Neural cell (in vitro differentiated cells): ENCODE results near the gene FZD7. TPM values are rescaled to one million over a fixed set of nuclear protein-coding genes. Genes with fewer than 3 reads are reported as not detected.

ENCODE experiments used
- H2AFZ ChIP-seq: fragments of 200-600, 300-800 bp; sonication (generic), shearing (Covaris generic); 2 replicates; pipeline ENCODE4 v1.6.0; 2014; ENCODE audit warnings: low read depth, mild to moderate bottlenecking, antibody characterized with exemption, low read length, moderate library complexity
- H3F3A ChIP-seq: fragments of 200-600 bp; shearing (Covaris generic); 2 replicates; pipeline ENCODE4 v1.6.1; 2016; ENCODE audit warnings: mild to moderate bottlenecking, moderate library complexity, mixed read lengths, antibody characterized with exemption, low read length; ENCODE audit not compliant: insufficient read depth, poor library complexity, severe bottlenecking
- H3K27ac ChIP-seq: fragments of 200-600, 300-800 bp; sonication (generic), shearing (Covaris generic); 2 replicates; pipeline ENCODE4 v1.5.1; 2014; ENCODE audit warnings: mild to moderate bottlenecking, low read length, moderate library complexity
- H3K27me3 ChIP-seq: fragments of 300-800, 200-600 bp; sonication (generic), shearing (Covaris generic); 2 replicates; pipeline ENCODE4 v1.6.0; 2014; ENCODE audit warnings: mild to moderate bottlenecking, low read depth, low read length, moderate library complexity; ENCODE audit not compliant: insufficient read depth
- H3K36me3 ChIP-seq: fragments of 300-800, 200-600 bp; sonication (generic), shearing (Covaris generic); 2 replicates; pipeline ENCODE4 v1.5.1; 2014; ENCODE audit warnings: mild to moderate bottlenecking, antibody characterized with exemption, low read length, moderate library complexity; ENCODE audit not compliant: insufficient read depth
- H3K4me2 ChIP-seq: fragments of 300-800, 200-600 bp; sonication (generic), shearing (Covaris generic); 2 replicates; pipeline ENCODE4 v1.6.0; 2014; ENCODE audit warnings: mild to moderate bottlenecking, low read length
- H3K4me3 ChIP-seq: fragments of 300-800, 200-600 bp; sonication (generic), shearing (Covaris generic); 2 replicates; pipeline ENCODE4 v1.5.1; 2014; ENCODE audit warnings: mild to moderate bottlenecking, low read length, moderate library complexity
- H3K79me2 ChIP-seq: fragments of 200-600 bp; shearing (Covaris generic); replicated peaks from 2 replicates; pipeline ENCODE4 v1.6.0; 2014; ENCODE audit warnings: mild to moderate bottlenecking, low read length, moderate library complexity; ENCODE audit not compliant: insufficient read depth
- H3K9ac ChIP-seq: fragments of 300-800, 200-600 bp; sonication (generic), shearing (Covaris generic); 2 replicates; pipeline ENCODE4 v1.6.1; 2016; ENCODE audit warnings: mild to moderate bottlenecking, low read length, mixed read lengths
- H3K9me2 ChIP-seq: fragments of 200-600 bp; shearing (Covaris generic); 2 replicates; pipeline ENCODE4 v1.6.1; 2016; ENCODE audit warnings: mild to moderate bottlenecking, low read length, mixed read lengths; ENCODE audit not compliant: insufficient read depth
- H3K9me3 ChIP-seq: fragments of 200-600, 300-800 bp; sonication (generic), shearing (Covaris generic); 2 replicates; pipeline ENCODE4 v1.6.1; 2016; ENCODE audit warnings: mild to moderate bottlenecking, mixed run types, low read length, moderate library complexity, mixed read lengths
- H4K20me1 ChIP-seq: fragments of 200-600 bp; shearing (Covaris generic); 2 replicates; pipeline ENCODE4 v1.6.1; 2016; ENCODE audit warnings: mild to moderate bottlenecking, mixed run types; ENCODE audit not compliant: insufficient read depth
- EP300 ChIP-seq: fragments of 450-650 bp; conservative IDR thresholded peaks from 2 replicates; pipeline ENCODE4 v1.6.1; 2014; ENCODE audit warnings: antibody characterized with exemption, mild to moderate bottlenecking, moderate library complexity; ENCODE audit not compliant: poor library complexity, severe bottlenecking
- EZH2 ChIP-seq: fragments of 200-600, 300-800 bp; shearing (Covaris generic), sonication (generic); IDR thresholded peaks from 2 replicates; pipeline ENCODE4 v1.6.1; 2014; ENCODE audit warnings: antibody characterized with exemption, low read length, borderline replicate concordance, mild to moderate bottlenecking; ENCODE audit not compliant: insufficient read depth, poor library complexity, severe bottlenecking
- MXI1 ChIP-seq: fragments of 450-650 bp; conservative IDR thresholded peaks from 2 replicates; pipeline ENCODE4 v1.6.1; 2014; ENCODE audit warnings: antibody characterized with exemption, mild to moderate bottlenecking; ENCODE audit not compliant: poor library complexity, severe bottlenecking
- POLR2AphosphoS5 ChIP-seq: IDR thresholded peaks from 2 replicates; pipeline ENCODE4 v1.6.1; 2012
- RAD21 ChIP-seq: fragments of 450-650 bp; conservative IDR thresholded peaks from 2 replicates; pipeline ENCODE4 v1.6.1; 2014; ENCODE audit warnings: antibody characterized with exemption, mild to moderate bottlenecking, moderate library complexity
- SMC3 ChIP-seq: fragments of 450-650 bp; conservative IDR thresholded peaks from 2 replicates; pipeline ENCODE4 v1.6.1; 2014; ENCODE audit warnings: antibody characterized with exemption, mild to moderate bottlenecking, moderate library complexity; ENCODE audit not compliant: poor library complexity
- TAF1 ChIP-seq: IDR thresholded peaks from 2 replicates; pipeline ENCODE4 v1.6.1; 2012; ENCODE audit warnings: low read depth
- polyA plus RNA-seq: library from polyadenylated mRNA; depleted of rRNA; stranded (reverse); fragments of >200 nt; gene quantifications from 2 replicates; pipeline ENCODE4 v1.2.3, GENCODE V29; 2014
- TF ChIP-seq, protein P1 (sequence below): fragments of 450-650 bp; IDR thresholded peaks from 2 replicates; pipeline ENCODE4 v1.5.1; 2014; ENCODE audit warnings: antibody characterized with exemption, mild to moderate bottlenecking, moderate library complexity; ENCODE audit not compliant: poor library complexity, severe bottlenecking
- TF ChIP-seq, protein P2 (sequence below): IDR thresholded peaks from 2 replicates; pipeline ENCODE4 v1.6.1; 2012; ENCODE audit warnings: borderline replicate concordance

Gene FZD7
- polyA plus RNA-seq, 1 donor from 2014 or later = 1.8 TPM

DNA sequence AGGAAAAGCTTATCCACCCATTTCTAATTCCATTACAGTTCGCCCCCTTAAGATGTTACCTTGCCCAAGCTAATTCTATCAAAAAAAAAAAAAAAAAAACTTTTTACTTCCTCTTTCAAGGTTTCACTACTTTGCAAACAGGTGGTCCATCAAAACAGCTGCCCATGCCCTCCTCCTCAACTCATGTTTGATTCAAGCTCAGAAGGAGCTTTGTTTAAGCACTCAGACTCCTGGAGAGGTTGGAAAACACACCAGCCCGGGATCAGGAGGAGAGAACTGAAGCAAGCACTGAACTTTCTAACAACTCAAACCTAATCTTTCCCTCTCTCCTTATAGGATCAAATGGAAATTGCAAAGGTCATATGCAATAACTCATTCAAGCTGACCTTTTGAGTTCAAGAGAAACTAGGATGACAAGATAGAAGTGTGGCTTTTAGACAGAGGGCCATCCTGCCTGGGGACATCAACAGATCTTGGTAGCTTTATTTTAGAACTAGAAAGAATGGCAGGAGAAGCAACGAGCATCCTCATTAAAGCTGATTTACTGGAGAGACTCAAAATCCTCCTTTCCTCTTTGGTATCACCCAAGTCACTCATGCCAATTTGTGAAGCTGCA, 28.3 kb upstream of the FZD7 start:
- H3K4me3 ChIP-seq = no peak overlapping the region
- no peaks in the 10 kb centered on the region for H3K36me3 ChIP-seq
- H3F3A ChIP-seq = no peaks in the 10 kb centered on the region
- no peaks in the 10 kb centered on the region for H3K27me3 ChIP-seq
- H3K9me2 ChIP-seq = no peaks in the 10 kb centered on the region
- H3K79me2 ChIP-seq = no peaks in the 10 kb centered on the region
- no peaks in the 10 kb centered on the region for H4K20me1 ChIP-seq
- H3K9me3 ChIP-seq = no peaks in the 10 kb centered on the region
- H2AFZ ChIP-seq = no peak overlapping the region
- no peak overlapping the region for H3K27ac ChIP-seq
- H3K4me2 ChIP-seq = no peak overlapping the region
- TF ChIP-seq SMC3 = no peak
- no peak for TF ChIP-seq RAD21
- no peak for TF ChIP-seq EP300
- TF ChIP-seq, protein P1, sequence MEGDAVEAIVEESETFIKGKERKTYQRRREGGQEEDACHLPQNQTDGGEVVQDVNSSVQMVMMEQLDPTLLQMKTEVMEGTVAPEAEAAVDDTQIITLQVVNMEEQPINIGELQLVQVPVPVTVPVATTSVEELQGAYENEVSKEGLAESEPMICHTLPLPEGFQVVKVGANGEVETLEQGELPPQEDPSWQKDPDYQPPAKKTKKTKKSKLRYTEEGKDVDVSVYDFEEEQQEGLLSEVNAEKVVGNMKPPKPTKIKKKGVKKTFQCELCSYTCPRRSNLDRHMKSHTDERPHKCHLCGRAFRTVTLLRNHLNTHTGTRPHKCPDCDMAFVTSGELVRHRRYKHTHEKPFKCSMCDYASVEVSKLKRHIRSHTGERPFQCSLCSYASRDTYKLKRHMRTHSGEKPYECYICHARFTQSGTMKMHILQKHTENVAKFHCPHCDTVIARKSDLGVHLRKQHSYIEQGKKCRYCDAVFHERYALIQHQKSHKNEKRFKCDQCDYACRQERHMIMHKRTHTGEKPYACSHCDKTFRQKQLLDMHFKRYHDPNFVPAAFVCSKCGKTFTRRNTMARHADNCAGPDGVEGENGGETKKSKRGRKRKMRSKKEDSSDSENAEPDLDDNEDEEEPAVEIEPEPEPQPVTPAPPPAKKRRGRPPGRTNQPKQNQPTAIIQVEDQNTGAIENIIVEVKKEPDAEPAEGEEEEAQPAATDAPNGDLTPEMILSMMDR = no peak
- TF ChIP-seq MXI1 = no peak
- no peak for TF ChIP-seq TAF1
- TF ChIP-seq POLR2AphosphoS5 = no peak
- TF ChIP-seq EZH2 = no peak
- TF ChIP-seq, protein P2, sequence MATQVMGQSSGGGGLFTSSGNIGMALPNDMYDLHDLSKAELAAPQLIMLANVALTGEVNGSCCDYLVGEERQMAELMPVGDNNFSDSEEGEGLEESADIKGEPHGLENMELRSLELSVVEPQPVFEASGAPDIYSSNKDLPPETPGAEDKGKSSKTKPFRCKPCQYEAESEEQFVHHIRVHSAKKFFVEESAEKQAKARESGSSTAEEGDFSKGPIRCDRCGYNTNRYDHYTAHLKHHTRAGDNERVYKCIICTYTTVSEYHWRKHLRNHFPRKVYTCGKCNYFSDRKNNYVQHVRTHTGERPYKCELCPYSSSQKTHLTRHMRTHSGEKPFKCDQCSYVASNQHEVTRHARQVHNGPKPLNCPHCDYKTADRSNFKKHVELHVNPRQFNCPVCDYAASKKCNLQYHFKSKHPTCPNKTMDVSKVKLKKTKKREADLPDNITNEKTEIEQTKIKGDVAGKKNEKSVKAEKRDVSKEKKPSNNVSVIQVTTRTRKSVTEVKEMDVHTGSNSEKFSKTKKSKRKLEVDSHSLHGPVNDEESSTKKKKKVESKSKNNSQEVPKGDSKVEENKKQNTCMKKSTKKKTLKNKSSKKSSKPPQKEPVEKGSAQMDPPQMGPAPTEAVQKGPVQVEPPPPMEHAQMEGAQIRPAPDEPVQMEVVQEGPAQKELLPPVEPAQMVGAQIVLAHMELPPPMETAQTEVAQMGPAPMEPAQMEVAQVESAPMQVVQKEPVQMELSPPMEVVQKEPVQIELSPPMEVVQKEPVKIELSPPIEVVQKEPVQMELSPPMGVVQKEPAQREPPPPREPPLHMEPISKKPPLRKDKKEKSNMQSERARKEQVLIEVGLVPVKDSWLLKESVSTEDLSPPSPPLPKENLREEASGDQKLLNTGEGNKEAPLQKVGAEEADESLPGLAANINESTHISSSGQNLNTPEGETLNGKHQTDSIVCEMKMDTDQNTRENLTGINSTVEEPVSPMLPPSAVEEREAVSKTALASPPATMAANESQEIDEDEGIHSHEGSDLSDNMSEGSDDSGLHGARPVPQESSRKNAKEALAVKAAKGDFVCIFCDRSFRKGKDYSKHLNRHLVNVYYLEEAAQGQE = no peak
- H3K9ac ChIP-seq = no peak overlapping the region

DNA sequence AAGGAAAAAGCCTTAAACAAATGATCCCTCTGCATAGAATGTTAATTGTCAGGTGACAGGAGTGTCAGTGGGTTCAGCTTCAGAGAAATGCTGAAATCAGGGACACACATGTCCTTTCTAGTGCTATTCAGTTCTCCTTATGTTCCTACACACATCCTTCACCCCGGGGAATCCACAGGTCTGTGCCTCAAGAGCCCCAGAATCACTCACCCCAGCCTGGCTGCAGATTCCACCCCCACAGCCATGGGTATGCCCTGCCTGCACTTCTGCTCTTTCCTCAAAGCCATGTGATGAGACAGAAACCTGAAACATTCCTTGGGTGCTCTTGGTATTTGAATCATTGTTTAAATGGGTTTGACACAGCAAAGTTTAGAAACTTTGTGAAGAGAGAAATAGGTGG, 27.4 kb upstream of the FZD7 start:
- Histone ChIP-seq H3K4me3 (no peak overlapping the region), H4K20me1 (no peaks in the 10 kb centered on the region), H3K27ac (no peak overlapping the region), H3K79me2 (no peaks in the 10 kb centered on the region), H3K9me2 (no peaks in the 10 kb centered on the region), H3F3A (no peaks in the 10 kb centered on the region), H3K27me3 (no peaks in the 10 kb centered on the region), H3K36me3 (no peaks in the 10 kb centered on the region), H3K4me2 (no peak overlapping the region), H2AFZ (no peak overlapping the region), H3K9ac (no peak overlapping the region), H3K9me3 (no peaks in the 10 kb centered on the region)
- no peak for TF ChIP-seq EZH2
- no peak for TF ChIP-seq EP300
- TF ChIP-seq, protein P2 = no peak
- TF ChIP-seq, protein P1 = no peak
- TF ChIP-seq POLR2AphosphoS5 = no peak
- no peak for TF ChIP-seq MXI1
- TF ChIP-seq TAF1 = no peak
- no peak for TF ChIP-seq RAD21
- TF ChIP-seq SMC3 = no peak
